Inflammatory macrophage (primary cell): ENCODE measurements around the gene MSANTD4.
"Not testable (repeated sequence)": the region's sequence is repeated elsewhere in the genome, so short reads cannot be mapped to it uniquely, and the experiment has no call there.

ENCODE experiments used
- DNase-seq, 2 donors: peaks; one replicate each; pipeline ENCODE4 v3.0.0-alpha.2; 2020 to 2022
- total RNA-seq, 18 experiments: gene quantifications; one replicate each; lab custom pipeline; 2026; ENCODE audit warnings: mixed read lengths in 6 of 18, inconsistent platforms in 2 of 18; lab: John Stamatoyannopoulos, UW

MSANTD4 gene
- 8.9 to 45.7 (median 22.4) reads per million in 18 experiments for total RNA-seq

DNA sequence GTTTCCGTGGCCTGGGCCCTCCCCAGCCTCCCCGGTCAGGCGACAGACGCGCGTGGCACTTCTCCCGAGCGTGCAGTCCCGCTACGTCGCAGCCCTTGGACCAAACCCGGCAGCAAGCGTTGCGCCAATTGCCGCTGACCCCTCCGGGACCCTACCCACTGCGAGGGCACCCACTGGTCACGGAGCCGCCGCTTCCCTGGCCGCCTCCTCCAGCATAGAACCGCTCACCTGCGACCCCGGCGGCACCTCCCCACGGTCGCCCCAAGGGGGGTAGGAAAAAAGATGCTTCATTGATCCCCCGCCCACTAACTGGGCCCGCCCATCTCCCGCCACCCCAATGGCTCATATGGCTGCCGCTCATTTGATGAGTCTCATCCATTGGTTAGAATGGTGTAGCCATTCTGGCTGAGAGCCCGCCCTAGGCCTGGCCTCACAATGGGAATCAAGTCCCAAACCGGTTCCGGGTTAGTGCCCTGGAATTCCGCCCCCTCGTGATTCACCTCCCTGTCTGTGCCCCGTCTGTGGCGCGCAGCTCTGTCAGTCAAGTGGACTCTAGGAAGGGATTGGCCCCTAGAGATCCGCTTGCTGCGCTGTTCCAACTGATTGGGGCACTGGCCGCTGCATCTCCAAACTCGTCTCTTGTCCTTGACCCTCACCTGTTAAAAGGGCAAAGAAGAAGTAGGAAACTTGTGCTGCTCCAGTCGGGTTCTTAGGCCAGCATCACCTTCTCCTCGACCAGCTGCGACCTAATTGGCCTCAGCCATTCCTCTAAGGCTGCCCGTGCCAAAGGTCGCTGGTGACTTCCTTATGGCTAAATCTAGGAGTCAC is at the start of gene MSANTD4:
Gene MSANTD4, minus strand, starts transcription at position 274 of the 828 bp plus-strand sequence. CDS start 11,323 bp downstream, outside the sequence.
- DNase-seq, result peak; percentile 100

DNA sequence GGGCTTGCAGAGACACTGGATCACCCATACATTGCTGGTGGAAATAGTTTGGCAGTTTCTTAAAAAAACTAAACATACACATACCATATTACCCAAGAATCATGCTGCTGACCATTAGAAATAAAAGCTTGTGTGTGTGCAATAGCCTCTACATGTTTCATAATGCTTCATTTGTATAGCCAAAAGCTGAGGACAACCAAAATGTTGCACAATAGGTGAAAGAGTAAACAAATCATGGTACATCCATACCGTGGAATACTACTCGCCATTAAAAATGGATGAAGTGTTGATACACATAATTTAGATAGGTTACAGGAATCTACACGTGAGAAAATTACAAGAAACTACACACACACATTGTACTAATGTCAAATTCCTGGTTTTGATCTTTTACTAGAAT is 48.6 kb upstream of the MSANTD4 start:
- DNase-seq, result peak in 1 of 2 donors; percentile 48

DNA sequence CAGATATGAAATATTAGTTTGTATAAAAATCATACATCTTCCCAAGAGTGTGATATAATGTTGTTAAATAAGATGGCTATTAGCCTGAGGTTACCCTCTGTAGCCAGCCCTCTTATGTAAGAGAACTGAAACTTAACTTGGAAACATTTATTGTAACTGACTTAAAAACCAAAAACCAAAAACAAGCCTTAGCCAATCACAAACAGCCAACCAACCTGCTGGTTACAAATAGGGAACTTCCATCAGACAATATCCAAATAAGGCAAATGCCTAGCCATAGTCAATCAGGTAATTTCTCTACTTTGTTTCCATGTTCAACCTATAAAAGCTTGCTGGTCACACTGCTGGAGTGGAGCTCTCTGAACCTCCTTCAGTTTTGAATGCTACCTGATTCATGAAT is 41.0 kb upstream of the MSANTD4 start:
- DNase-seq, result no peak

DNA sequence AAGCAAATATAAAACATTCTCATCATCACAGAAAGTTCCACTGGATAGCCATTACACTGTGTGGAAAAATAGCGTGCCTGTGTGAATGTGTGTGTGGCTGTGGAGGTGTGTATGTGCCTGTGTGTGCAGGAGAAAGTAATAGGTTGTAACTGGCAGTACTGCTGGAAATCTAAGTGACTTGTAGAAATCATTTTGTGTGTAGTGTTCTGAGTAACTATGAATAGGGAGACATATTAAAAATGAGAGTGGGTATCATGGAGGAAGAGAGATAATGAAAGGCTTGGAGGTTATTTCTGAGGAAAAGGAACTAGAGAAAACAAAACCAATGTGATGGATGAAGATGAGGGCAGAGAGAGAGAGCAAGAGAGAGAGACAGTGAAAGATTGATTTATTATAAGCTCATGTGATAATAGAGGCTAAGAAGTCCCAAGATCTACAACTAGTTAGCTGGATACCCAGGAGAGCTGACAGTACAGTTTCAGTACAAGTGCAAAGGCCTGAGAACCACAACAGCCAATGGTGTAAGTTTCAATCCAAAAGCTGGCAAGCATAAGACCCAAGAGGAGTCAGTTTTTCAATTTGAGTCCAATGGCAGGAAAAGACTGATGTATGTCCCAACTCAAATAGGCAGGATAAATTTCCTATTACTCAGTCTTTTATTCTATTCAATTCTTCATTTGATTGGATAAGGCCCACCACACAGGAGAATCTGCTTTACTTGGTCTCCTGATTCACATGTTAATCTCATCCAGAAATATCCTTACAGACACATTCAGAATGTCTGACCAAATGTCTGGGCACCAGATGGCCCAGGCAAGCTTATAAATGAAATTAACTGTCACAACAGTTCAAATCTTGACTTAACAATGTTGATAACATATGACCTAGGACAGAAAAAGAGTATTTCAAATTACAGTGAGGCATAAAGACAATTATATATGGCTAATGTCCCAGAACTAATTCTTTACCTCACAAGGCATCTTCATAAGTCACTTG is 40.2 kb upstream of the MSANTD4 start:
- no peak for DNase-seq

DNA sequence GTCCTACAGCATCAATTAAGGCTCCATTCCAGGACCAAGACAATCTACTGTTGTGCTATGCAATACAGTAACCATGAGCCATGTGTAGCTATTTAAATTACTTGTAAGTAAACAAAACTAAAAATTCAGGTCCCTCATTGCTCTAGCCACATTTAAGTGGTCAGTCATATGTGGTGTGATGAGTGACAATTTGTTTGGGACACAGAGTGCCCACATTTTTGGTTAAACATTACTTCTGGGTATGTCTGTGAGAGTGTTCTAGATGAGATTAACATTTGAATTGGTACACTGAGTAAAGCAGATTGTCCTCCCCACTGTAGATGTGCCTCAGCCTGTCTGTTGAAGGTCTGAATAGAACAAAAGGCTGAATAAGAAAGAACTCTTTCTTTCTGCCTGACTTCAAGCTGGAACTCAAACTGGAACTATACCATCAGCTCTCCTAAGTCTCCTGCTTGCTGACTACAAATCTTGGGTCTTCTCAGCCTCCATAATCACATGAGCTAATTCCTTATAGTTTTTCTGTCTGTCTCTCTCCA is 39.3 kb upstream of the MSANTD4 start:
- DNase-seq, result no peak

DNA sequence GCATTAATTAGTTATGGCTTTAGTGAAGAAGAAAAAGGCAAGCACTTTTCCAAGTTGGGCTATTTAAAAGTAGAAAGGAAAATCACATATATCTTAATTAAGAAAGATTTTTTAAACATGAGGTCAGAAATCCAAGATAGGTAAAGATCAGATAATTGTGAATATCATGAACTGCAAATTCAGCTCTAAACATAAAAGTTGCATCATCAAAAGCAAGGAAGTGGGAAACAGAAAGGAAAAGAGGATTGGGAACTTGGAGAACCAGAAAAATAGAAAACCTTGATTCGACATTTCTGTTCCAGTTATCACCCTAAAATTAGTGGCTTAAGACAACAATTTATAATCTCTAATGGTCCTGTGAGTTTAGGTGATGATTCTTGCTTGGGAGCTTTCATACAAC is 37.6 kb upstream of the MSANTD4 start:
- DNase-seq, result no peak

DNA sequence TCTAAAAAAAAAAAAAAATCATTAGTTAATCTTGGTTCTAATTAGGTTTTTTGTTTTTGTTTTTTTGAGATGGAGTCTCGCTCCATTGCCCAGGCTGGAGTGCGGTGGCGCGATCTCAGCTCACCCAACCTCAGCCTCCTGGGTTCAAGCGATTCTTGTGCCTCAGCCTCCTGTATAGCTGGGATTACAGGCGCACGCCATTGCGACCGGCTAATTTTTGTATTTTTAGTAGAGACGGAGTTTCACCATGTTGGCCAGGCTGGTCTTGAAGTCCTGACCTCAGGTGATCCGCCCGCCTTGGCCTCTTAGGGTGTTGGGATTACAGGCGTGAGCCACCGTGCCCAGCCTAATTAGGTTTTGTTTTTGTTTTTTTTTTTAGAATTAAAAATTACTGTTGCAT is 36.3 kb upstream of the MSANTD4 start:
- not testable (repeated sequence) for DNase-seq

DNA sequence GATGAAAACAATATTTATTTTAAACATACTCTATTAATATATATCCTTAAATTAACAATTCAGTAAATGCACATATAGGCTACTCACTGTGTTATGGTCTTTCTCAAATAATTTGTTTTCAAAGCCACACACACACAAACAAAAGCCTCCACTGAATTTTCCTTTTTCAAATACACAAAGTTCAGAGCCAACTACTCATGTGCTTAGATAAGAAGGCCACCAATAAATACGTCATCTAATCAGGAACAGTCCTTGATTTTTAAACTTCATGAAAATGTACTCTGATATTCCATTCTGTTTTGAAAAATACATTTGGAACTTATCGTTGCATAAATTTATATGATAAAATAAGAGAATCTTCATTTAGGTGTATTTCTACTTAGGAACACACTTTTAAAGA is 29.1 kb upstream of the MSANTD4 start:
- DNase-seq, result no peak

DNA sequence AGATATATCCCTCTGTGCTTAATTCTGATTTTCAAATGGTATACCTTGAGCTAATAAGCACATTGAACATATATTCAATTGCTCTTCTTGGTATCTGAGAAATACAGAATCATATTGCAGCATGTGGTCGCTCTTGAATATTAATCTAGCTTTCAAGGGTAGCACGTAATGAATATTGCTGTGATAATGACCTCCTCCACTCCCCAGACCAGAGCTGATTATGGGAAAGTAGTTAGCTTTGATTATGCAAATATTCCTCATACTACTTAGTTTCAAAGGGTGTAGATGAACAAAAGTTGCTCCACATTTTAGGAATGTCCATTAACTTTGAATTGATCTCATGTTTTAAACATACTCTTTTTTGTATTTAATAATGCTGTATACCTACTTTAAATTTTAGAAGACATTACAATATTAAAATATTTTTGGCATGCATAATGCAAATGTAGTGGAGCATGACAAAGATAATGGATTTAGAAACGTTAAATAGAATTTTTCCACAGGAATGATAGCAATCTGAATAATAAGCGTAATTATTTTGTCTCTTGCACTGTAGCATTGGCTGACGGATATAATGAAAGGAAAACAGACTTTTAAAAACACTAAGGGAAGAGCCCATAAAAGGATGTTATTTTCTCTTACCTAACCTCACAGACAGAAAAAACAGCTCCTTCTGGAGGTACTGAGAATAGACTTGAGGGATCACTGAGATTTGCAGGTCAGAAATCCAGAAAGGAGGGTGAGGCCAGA is 27.9 kb upstream of the MSANTD4 start:
- no peak for DNase-seq

DNA sequence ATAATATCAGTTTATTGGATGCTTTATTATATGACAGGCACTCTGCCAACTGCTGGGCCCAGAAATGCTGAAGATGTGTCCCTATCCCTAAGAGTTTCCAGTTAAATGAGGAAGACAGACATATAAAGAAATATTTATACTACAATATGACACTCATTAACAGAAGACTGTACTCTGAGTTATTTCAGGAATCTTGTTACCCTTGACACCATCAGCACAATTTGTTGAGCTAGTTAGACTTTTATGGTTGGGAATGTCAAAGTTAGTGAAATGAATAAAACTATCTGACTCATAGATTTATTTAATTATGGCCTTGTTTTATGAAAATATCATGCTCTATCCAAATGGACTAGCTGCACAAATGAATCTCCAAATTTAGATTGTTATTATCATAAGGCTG is 25.6 kb upstream of the MSANTD4 start:
- no peak for DNase-seq

DNA sequence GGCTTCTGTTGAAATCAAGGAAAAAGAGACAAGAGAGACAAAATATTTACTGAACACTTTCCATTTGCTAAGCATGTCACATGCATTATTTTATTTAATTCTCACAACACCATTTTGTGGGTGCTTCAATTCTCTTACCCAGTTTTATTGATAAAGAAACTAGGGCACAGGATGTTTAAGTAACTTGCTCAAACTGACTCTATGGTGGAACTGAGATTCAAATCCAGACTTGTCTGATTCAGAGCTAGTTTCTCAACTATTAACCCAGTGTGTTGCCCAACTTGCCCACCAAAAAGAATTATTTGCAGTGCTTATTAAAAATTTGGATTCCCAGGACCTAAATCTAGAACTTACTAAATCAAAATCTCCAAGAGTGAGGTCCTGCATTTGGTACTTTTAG is 21.5 kb upstream of the MSANTD4 start:
- no peak for DNase-seq

DNA sequence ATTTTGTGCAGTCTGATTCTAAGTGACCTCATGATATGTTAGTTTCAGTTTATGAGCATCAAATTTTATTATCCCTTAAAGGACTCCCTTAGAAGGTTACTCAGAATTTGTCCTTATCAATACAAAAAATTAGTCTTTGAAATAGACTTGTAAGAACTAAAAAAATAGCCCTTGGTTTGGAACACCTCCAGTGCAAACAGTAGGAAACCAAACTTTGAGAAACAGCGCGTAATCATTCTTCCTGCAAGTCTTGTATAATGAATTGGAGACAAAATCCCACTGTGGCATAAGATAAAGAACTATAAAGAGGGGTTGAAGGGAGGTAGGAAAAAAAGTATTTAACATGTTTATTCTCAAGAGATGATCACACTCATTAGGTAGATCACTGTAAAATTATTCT is 10.8 kb upstream of the MSANTD4 start:
- no peak for DNase-seq

DNA sequence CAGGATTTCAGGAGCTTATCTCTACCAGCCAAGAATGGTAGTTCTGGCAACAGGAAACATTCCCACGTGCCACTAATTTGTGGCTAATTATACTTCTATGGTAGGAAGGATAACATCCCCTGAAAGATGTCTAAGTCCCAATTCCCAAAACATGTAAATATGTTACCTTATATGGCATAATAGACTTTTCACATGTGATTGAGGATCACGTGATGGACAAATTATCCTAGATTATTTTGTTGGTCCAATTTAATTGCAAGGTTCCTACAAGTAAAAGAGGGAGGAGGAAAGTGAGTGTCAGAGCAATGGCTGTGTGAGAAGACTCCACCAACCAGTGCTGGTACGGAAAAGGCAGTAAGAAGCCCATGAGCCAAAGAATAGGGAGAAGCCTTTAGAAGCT is 9.9 kb upstream of the MSANTD4 start:
- DNase-seq, result no peak

DNA sequence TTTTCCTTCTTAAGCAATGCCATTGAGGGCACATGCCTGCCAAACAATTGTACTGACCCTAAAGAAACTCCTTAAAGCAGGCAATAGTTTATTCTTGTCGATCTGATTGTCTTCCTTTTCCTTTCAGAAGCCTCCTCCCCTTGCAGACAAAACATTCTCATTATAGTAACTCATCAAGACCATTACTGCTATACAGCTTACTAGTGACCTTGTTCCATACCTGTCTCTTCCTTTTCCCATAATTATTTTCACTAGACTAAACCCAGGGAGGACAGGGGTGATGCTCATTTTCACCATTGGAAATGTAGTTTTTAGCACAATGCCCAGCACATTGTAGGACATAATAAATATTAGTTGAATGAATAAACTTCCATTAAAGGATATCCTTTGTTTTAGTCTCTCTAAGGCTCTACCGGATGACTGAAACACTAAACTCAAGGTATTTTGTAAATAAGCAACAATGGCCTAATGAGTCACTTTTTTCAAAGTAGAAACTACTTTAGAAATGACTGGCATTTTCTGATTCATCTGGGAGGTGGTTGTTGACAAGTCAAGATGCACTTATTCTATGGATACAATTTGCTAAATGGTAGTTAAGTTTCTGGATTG is 9.3 kb upstream of the MSANTD4 start:
- DNase-seq, result no peak

DNA sequence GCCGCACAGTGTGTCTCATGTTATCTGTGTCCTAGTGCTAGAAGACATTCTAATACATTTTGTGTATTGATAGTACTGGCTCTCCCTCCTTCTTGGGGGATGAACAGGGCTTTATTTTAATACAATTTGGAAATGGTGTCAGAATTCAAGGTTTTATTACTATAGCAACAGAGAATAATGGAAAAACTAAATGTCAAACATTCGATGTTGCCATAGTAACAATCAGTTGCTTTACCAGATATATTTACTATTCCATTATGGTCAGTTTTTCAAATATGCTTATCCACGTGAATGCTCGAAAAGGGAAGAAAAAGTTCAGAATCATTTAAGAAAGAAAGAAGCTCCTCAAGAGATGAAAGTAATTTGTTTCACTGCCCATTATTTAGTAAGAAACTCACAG is 8.6 kb upstream of the MSANTD4 start:
- no peak for DNase-seq

DNA sequence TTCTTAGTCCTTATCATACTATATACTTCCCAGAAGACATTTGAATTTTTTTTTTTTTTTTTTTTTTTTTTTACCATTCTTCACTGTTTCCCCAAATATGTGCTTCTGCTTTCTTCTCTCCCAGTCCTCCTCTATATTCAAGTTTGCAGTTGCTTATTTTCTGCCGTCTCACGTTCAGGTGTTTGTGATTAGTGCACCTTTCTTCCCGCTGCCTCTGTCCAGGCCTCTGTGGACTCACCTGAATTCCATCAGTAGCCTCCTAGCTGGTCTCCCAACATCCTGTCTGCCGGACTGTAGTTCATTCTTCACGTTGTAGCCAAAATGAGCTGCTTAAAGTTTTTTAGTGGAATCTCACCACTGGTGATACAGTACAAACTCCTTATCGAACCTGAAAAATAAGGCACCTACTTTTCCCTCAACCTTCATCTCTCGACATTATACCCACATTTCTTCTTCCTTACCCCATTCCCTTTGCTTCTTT is 795 bp upstream of the MSANTD4 start:
- no peak for DNase-seq

DNA sequence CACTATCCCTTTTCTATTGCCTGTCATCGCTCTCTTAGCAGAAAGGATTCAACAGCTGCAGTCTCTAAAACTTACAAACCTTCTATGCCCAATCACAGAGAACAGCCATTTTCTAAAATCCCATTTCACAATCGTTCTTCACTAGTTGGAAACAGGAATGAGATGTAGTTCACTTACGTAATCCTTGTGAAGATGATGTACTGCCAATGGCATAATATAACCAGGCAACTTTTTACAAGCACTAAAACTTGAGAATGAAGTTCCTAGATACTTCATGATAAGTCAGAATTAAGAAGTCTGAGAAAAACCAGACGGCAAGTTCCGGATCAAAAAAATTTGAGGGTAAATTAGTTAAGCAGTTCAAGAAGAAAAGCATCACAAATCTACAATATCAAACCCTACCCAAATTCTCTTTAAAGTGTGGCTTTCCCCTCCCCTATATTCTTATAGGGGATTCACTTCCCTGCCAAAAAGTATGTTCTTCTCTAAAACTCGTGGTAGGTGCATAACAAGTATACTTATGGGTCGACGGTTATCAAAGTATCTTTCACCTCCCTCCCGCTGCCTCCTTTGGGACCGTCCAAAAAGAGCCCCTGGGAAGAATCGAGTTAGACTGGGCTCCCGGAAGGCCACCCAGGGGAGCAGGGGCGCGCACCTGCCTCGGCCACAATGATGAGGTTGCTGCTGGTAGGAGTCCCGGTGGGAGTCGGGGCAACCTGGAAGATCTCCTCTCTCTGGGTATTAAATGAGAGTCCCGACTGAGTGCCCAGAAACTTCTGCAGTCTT is 666 bp downstream of the MSANTD4 start:
- DNase-seq, result peak; percentile 25 to 78

DNA sequence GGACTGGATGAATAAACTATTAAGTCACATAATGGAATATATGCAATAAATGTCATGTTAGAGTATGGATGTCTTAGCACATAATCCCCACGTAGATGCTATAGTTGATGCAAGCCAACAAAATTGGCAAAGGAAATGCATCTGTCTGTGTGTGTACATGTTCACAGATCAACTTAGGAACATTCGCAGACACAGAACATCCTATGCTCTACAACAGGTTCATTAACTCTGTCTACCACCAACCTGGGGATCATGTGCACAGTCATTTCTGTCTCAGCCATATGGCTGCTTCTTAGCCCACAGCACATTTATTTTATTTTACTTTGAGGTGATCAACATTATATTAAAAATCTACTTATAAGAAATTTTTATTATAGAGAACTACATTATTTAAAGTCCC is 4.9 kb downstream of the MSANTD4 start:
- no peak for DNase-seq

DNA sequence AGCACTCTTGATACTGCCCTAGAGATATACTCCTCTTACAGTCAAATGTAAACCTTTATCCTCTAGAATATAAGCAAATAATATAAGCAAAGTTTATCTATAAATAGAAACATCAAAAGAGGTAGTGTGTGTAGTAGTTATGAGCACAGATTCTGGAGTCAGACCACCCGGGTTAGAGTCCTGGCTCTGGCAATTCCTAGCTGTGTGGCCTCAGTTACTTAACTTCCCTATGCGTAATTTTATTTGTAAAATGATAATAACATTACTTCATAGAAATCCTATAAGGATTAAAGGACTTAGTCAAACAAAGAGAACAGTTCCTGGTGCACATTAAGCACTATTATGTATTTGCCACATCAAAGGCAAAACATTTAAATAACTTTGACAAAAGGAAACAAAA is 7.0 kb downstream of the MSANTD4 start:
- no peak for DNase-seq

DNA sequence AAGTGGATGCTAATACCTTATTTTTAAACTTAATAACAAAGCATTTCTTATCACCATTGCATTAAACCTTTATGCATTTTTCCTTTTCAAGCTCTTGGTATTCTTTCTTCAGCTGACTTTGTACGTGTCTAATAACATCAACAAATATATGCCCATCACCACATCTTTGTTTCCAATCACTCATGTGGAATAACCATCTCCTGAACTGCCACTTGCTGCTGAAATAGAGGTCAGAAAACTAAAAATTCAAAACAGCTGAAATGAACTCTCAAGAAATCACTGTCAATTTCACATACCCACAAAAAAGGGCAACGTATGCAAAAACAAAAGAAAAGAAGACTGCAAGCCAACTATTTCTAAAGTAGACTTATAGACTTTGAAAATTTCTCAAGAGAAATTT is 7.4 kb downstream of the MSANTD4 start:
- DNase-seq, result no peak

DNA sequence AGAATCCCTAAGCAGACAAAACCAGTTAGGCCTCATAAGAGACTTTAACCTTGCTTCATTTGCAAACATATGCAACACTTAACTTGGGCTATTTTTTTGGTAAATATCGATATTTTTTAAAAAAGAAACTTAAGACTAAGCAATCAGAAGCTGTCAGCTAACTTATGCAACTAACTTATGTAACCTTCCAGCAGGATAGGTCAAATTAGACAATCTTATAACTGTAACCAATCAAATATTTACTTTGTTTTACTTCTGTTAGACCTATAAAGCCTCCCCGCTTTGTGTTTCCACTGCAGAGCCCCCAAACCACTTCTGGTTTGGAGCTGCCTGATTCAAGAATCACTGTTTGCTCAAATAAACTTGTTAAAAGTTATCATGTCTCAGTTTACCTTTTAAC is 8.0 kb downstream of the MSANTD4 start:
- no peak for DNase-seq
